ENCODE data around the gene ABLIM2. TPM values are rescaled to one million over a fixed set of nuclear protein-coding genes. Genes with fewer than 3 reads are reported as not detected.

ABLIM2 gene
- total and polyA plus RNA-seq, 2 of the 8 experiments (the other 6 are each of a cell fraction or from before 2014, with no cell fraction given): 2.8 to 3.0 TPM

- no peaks in the 10 kb centered on the region for H3K79me2 ChIP-seq (ENCODE audit: control insufficient read depth in 1 of 2, insufficient read depth in 2 of 2, low read length in 2 of 2)
- POLR2A ChIA-PET (ENCODE audit: partially characterized antibody): no interaction called here
Measured at GRCh38 chr4:8195431-8195830, 36.8 kb upstream of the ABLIM2 start.

More at GRCh38 chr4:8195431-8195830, 36.8 kb upstream of the ABLIM2 start:
- peaks cover 0 to 3% of the 10 kb centered on the region in 2 experiments for H4K20me1 ChIP-seq (replicated peaks in 1 of 2; ENCODE audit: control insufficient read depth in 1 of 2, insufficient read depth in 2 of 2, low read length in 2 of 2)
- no peak overlapping the region for H2BK120ac ChIP-seq (replicated peaks; ENCODE audit: low read depth, low read length)
- H4K8ac ChIP-seq (ENCODE audit: extremely low read depth, insufficient read depth, low read length): no peak overlapping the region
- no peak for TF ChIP-seq JUND (IDR thresholded peaks at IDR 0.05; ENCODE audit: low read length)
- TF ChIP-seq EZH2 (IDR thresholded peaks at IDR 0.05; ENCODE audit: low read depth, low read length, severe bottlenecking): no peak
- no peak for TF ChIP-seq EGR1 (IDR thresholded peaks at IDR 0.05; ENCODE audit: borderline replicate concordance, low read depth, low read length)
- DNase-seq (ENCODE audit: low read depth in 1 of 2, low spot score in 2 of 2) (no peak), FAIRE-seq (no peak)
- no peaks in the 10 kb centered on the region for H3K9me3 ChIP-seq (ENCODE audit: insufficient read depth in 2 of 2, low read depth in 1 of 2, low read length in 1 of 2)
- no peak overlapping the region for H2BK12ac ChIP-seq (ENCODE audit: low read depth, low read length)
- peaks cover 0 to 6% (median 3%) of the 10 kb centered on the region in 4 experiments; a peak in 3 of 7 replicates for H3K4me1 ChIP-seq (replicated peaks in 1 of 4; ENCODE audit: control insufficient read depth in 3 of 4, insufficient read depth in 4 of 4, low read length in 3 of 4)
- no peak overlapping the region for H3K4me3 ChIP-seq (ENCODE audit: extremely low read depth in 1 of 4, insufficient read depth in 2 of 4, low read depth in 3 of 4, low read length in 4 of 4)
- H2AFZ ChIP-seq (ENCODE audit: low read length): no peak overlapping the region
- no peak overlapping the region for H3K4ac ChIP-seq (replicated peaks; ENCODE audit: insufficient read length, low read depth, low read length)
- H4K5ac ChIP-seq (ENCODE audit: insufficient read length, low read depth, low read length): no peak overlapping the region
- no peaks in the 10 kb centered on the region for H3K79me1 ChIP-seq (ENCODE audit: low read depth, low read length)
- CTCF ChIA-PET (ENCODE audit: partially characterized antibody): interaction anchor here (1.0 kb wide), 1 partner anchor 19 kb away, joined by 4 read pairs; no protein-coding TSS in a partner anchor
- WGBS, 2 experiments (ENCODE audit: extremely low coverage in 1 of 2, insufficient coverage in 1 of 2, insufficient read length in 1 of 2, insufficient replicate concordance in 2 of 2, low coverage in 1 of 2, low lambda C conversion rate in 2 of 2, missing lambda C conversion rate in 1 of 2): 88% methylated on average over 7 of the region's 7 CpGs; no CpG with 5 or more reads in 1 of the 2 experiments
- H2BK5ac ChIP-seq (ENCODE audit: low read depth, low read length): no peak overlapping the region
- no peak overlapping the region for H2AK5ac ChIP-seq (ENCODE audit: low read depth, low read length)
- H3K4me2 ChIP-seq (ENCODE audit: insufficient read depth in 1 of 2, low read depth in 2 of 2, low read length in 2 of 2): no peak overlapping the region
- H2BK20ac ChIP-seq (ENCODE audit: low read length): no peak overlapping the region
- no peak overlapping the region for H3K9ac ChIP-seq (replicated peaks in 1 of 4; ENCODE audit: extremely low read depth in 1 of 4, low read depth in 3 of 4, low read length in 3 of 4)
- H3K36me3 ChIP-seq (ENCODE audit: control insufficient read depth in 2 of 4, insufficient read depth in 4 of 4, low read length in 3 of 4): no peaks in the 10 kb centered on the region
- H2BK15ac ChIP-seq (ENCODE audit: low read length): no peak overlapping the region
- no peak overlapping the region for H3K23ac ChIP-seq (ENCODE audit: insufficient read length)
- no peaks in the 10 kb centered on the region for H3K27me3 ChIP-seq (replicated peaks in 1 of 4; ENCODE audit: control insufficient read depth in 3 of 4, extremely low read depth in 1 of 4, insufficient read depth in 3 of 4, low read length in 3 of 4)
- no peak overlapping the region for H3K56ac ChIP-seq (replicated peaks; ENCODE audit: insufficient read length, low read depth, low read length)
- H3K14ac ChIP-seq (ENCODE audit: insufficient read length): no peak overlapping the region
- H4K91ac ChIP-seq (replicated peaks; ENCODE audit: insufficient read length, low read length): no peak overlapping the region
- no peak overlapping the region for H3K18ac ChIP-seq (ENCODE audit: extremely low read depth, low read length)
- no peak overlapping the region for H3K27ac ChIP-seq (ENCODE audit: low read depth, low read length)
- no peaks in the 10 kb centered on the region for H3K23me2 ChIP-seq (ENCODE audit: low read depth, low read length)

Measured in H1 (cell line).